ENCODE data around the gene DST.

DST gene

DNA sequence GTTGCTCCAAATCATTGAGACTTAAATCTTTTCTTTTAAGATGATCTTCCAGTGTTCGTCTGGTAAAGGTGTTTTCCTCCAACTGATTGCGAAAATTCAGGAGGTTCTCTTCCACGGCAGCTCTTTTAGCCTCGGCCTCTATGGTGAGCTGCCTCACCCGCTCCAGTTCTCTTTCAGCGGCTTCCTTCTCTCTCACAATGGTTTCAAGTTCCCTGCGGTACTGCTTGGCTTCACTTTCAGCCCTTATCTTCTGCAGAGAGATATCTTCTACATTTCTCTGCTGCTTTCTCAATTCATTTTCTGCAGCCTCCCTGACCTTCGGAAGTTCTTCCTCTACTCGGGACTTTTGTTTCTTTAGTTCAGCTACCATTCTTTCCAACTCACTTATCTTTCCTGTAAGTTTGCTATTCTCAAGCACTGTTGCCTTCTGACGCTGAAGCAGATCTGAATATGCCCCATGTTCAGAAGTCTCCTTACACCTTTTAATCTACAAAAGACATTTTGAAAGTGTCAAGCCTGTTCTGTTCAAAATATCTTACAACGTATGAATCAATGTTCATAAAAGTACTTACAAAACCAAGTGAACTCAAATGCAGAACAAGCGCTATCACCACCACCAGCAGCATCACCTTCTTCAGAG is 22.3 kb downstream of the DST start:
- no peak for DNase-seq

GRCh38 chr6:56618050-56618449 is 24.6 kb downstream of the DST start:
- no peak for DNase-seq

DNA sequence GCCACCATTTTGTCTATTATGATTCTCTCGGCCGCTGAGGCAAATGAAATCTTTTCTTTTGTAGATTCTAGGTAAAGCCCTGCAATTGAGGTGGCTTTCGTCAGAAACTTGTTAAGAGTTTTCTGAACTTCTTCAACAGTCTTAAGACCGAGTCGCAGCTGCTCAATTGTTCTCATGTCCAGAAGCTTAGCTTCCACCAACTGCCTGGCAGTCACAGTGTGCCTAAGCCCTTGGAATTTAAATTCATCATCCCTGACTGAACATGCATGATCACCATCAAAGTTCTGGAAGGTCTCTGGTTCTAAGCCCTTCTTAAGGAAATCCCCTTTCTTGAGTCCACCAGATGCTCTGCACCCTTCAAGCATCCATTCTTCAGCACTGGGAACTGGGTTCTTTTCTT is 25.7 kb downstream of the DST start:
- no peak for DNase-seq

DNA sequence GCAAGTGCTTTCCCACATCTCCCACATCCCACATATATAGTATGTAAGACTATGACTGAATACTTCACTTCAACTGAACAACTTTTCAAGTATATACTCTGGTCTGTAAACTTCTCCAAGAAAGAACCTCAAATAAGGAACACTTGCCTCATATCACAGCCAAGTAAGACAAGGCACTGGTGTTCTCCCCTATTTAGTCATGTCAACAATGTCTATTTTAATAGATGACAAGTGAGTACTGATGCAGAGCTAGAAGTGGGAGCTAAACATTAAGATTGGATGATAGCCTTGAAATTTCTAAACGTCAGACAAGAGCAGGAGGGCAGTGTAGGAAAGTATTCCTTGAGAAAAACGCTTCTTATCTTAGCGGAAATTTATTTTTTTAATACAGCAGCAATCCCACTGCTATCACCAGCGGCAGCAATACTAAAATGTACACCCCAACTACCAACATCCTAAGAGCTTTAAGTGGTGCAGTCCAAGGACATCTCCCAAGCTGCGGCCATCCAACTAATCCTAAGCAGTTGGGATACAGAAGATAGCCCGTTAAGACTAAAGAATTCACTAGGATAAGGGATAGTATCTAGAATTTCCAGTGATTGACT is 29.3 kb downstream of the DST start:
- no peak for DNase-seq

- DNase-seq: no peak
Measured at GRCh38 chr6:56608332-56608731, 34.4 kb downstream of the DST start.

- no peak for DNase-seq
Measured at GRCh38 chr6:56607111-56607752, 35.5 kb downstream of the DST start.

- no peak for DNase-seq
Measured at GRCh38 chr6:56605435-56605834, 37.3 kb downstream of the DST start.

DNA sequence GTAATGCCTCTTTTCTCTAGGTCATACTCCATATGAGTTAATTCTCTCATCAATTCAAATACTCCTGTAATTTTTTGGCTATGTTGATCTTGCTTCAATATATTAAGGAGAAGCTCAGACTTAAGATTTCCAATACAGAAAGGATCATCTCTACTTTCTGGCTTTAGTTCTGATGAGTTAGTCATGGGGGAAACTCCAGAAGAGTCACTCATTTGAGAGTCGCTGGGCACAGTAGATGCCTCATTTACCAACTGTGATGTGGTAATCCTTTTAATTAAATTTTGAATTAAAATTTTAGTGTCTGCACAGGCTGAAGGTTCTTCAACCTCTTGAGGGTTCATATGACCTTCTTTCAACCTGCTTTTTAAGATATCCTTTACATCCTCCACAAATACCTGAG is 38.5 kb downstream of the DST start:
- no peak for DNase-seq

DNA sequence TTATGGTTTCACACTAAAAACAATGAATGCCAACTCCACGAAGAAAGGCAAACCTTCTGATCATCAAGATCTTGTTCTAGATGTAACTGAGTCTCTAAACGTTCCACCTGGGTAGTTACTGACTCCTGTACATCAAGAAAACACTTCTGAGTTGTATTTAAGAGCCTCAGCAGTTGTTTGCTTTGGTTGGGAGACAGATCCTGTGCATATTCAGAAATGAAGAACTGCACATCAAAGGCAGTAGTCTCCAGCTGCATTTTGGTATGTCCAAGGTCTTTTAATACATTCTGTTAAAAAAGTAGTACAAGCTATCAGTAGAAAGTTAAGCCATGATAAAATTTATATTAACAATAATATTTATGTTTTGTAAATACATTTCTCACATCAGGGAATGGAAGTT is 41.3 kb downstream of the DST start:
- DNase-seq: no peak

DNA sequence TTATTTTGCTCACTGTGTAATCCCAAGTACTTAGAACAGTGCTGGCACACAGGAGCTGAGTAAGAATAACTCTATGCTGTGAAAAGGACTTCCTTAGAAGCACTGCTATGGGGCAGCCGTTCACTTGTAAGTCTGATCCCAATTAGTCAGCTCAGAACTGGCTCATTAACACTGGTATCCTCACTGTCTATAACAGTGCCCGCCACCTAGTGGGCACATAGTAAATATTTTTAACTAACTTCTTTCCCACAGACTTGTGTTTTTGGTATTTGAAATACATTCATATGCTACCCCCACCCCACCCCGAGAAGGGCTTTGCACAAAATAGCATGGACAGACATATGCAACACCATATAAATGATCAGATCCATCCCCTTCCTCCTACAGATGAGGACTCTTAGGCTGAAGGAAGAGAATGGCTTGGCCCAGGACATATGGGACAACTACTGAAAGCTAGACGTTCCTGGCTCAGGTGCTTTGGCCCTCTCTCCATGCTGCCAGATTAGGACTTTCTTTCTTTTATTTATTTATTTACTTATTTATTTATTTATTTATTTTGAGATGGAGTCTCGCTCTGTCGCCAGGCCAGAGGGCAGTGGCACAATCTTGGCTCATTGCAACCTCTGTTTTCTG is 47.1 kb downstream of the DST start:
- peak; percentile 72 for DNase-seq

GRCh38 chr6:56594699-56595098 is 48.0 kb downstream of the DST start:
- DNase-seq: peak; percentile 19

GRCh38 chr6:56593801-56594318 is 48.8 kb downstream of the DST start:
- DNase-seq: no peak

GRCh38 chr6:56582236-56582635 is 60.5 kb downstream of the DST start:
- no peak for DNase-seq

GRCh38 chr6:56581296-56581925 is 61.3 kb downstream of the DST start:
- no peak for DNase-seq

GRCh38 chr6:56580271-56580670 is 62.4 kb downstream of the DST start:
- no peak for DNase-seq

GRCh38 chr6:56579155-56579851 is 63.4 kb downstream of the DST start:
- DNase-seq: no peak

GRCh38 chr6:56575736-56576135 is 67.0 kb downstream of the DST start:
- DNase-seq: no peak

DNA sequence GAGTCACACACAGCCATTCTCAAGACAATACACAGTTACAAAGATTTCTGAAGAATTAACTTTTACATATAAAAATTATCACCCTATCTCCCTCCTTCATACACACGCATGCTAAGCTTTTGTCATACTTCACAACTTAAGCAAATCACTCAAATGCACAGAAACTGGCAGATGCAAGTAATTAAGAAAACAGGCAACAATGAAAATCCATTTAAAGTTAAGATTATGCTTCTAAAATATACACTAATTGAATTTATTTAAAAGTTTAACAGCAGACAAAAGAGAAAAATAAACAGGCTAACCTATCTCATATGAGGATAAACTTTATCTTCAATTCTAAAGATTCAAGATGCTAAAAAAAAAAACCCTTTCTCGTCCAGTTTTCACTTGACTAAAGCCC is 68.4 kb downstream of the DST start:
- DNase-seq: no peak

DNA sequence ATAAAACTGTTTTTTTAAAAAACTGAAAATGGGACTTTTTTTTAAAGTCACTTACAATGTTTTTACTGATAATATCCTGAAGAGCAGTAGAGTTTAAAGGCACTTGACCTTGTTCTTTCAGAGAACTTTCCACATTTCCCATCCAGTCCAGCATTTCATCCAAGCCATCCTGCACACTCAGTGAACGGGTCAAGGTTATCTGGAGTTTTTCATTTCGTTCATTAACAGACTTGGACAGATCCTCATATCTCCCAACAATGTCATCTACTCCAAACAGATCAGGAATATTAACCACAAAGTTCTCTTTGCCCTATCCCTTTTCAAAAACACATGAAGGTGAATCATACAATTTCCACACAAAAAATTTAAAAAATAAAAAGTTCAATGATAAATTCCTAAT is 69.1 kb downstream of the DST start:
- DNase-seq: no peak

DNA sequence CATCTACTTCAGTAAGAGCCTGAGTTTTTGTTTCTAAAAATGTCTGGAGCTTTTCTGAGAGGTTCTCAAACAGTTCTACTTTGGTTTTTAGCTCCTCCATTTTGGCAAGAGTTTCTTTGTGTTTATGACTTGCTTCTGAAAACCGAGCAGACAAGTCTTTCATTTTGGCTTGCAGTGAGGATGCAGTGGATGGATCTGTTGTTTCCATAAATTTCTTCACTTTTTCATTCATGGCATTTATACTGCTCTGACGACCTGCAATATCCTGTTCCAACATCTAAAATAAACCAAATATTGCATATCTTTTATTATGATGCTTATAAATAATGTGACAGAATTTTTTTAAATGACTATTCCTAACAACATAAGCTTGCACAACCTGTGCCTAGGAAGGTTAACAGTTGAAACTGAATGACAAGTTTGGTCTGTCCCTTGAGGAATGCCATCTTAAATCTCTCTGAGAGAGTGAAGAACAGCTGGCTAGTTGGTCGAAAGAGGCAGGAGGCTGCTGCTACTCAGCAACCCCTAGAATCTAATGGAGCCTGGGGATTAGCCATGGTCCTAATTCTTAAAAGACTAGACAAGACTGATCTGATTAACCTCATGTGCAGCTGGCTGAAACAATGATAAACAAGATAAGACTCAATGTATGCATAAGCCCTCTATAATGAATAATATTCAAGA is 69.8 kb downstream of the DST start:
- DNase-seq: no peak

DNA sequence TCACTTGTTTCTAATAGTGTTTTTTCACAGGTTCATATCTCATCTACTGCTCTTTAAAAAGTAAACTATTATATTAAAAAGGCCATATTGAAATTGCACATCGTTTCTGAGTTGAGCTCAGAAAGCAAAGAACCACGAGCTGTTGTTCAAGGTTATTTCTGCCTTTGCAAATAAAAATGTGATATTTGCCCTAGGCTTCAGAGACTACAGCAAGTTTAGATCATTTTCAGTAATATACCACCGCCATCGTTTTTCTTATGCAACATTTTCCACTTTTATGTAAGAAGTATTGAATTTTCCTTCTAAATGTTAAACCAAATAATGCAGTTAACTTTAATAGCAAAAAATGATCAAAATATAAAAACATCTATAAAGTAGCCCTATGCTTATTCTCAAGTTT is 71.1 kb downstream of the DST start:
- no peak for DNase-seq
